PFSK-1 (cell line): Measurements from ENCODE around the gene GMDS.

Experiments
- FOXP2 ChIP-seq: optimal IDR thresholded peaks from 2 replicates; pipeline ENCODE3; 2011; ENCODE audit warnings: borderline replicate concordance, control low read depth, inconsistent platforms; ENCODE audit not compliant: insufficient read depth; ENCODE audit errors: extremely low read length, extremely low read depth
- POLR2AphosphoS5 ChIP-seq: IDR thresholded peaks from 2 replicates; pipeline ENCODE4 v1.6.1; 2012; ENCODE audit warnings: low read depth, mild to moderate bottlenecking, control low read depth, low read length, moderate library complexity
- SIN3A ChIP-seq: IDR thresholded peaks from 2 replicates; pipeline ENCODE4 v1.6.1; 2012; ENCODE audit warnings: mild to moderate bottlenecking, low read length, moderate library complexity, borderline replicate concordance; ENCODE audit not compliant: insufficient read depth
- TAF1 ChIP-seq: IDR thresholded peaks from 2 replicates; pipeline ENCODE4 v1.6.1; 2012; ENCODE audit warnings: low read length, control low read depth, borderline replicate concordance; ENCODE audit not compliant: insufficient read depth
- TF ChIP-seq, protein P1 (sequence below), 2 experiments: IDR thresholded peaks; 2 replicates each; pipeline versions ENCODE4 v1.6.1 to v1.8.0; 2011 to 2012; ENCODE audit warnings: low read depth in 2 of 2, low read length in 2 of 2, control low read depth in 1 of 2, inconsistent platforms in 1 of 2, mild to moderate bottlenecking in 1 of 2, moderate library complexity in 1 of 2; ENCODE audit not compliant: insufficient read depth in 1 of 2

GMDS gene

DNA sequence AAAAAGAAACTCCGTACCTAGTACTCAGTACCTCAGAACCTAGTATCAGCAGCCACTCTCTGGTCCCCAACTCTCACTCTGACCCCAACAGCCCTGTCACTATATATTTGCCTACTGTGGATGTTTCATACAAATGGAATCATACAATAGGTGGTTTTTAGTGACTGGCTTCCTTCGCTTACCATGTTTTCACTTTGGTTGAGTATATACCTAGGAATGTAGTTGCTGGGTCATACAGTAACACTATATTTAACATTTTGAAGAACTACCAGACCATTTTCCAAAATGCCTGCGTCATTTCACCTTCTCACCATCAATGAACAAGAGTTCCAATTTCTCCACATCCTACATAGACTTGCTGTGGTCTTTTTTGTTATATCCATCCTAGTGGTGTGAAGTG lies 283.2 kb downstream of the GMDS start:
- TF ChIP-seq SIN3A = no peak
- no peak for TF ChIP-seq TAF1

GRCh38 chr6:1960486-1961142 lies 284.8 kb downstream of the GMDS start:
- no peak for TF ChIP-seq POLR2AphosphoS5
- TF ChIP-seq SIN3A = no peak
- TF ChIP-seq, protein P1, sequence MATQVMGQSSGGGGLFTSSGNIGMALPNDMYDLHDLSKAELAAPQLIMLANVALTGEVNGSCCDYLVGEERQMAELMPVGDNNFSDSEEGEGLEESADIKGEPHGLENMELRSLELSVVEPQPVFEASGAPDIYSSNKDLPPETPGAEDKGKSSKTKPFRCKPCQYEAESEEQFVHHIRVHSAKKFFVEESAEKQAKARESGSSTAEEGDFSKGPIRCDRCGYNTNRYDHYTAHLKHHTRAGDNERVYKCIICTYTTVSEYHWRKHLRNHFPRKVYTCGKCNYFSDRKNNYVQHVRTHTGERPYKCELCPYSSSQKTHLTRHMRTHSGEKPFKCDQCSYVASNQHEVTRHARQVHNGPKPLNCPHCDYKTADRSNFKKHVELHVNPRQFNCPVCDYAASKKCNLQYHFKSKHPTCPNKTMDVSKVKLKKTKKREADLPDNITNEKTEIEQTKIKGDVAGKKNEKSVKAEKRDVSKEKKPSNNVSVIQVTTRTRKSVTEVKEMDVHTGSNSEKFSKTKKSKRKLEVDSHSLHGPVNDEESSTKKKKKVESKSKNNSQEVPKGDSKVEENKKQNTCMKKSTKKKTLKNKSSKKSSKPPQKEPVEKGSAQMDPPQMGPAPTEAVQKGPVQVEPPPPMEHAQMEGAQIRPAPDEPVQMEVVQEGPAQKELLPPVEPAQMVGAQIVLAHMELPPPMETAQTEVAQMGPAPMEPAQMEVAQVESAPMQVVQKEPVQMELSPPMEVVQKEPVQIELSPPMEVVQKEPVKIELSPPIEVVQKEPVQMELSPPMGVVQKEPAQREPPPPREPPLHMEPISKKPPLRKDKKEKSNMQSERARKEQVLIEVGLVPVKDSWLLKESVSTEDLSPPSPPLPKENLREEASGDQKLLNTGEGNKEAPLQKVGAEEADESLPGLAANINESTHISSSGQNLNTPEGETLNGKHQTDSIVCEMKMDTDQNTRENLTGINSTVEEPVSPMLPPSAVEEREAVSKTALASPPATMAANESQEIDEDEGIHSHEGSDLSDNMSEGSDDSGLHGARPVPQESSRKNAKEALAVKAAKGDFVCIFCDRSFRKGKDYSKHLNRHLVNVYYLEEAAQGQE (IDR thresholded peaks at IDR 0.05; ENCODE audit: insufficient read depth in 1 of 2, low read depth in 2 of 2, low read length in 2 of 2) = no peak
- TF ChIP-seq FOXP2 = no peak
- TF ChIP-seq TAF1 = no peak

GRCh38 chr6:1958257-1958656 lies 287.1 kb downstream of the GMDS start:
- TF ChIP-seq, protein P1 (IDR thresholded peaks at IDR 0.05; ENCODE audit: insufficient read depth in 1 of 2, low read depth in 2 of 2, low read length in 2 of 2) = no peak
- TF ChIP-seq SIN3A (no peak), FOXP2 (no peak), TAF1 (no peak), POLR2AphosphoS5 (no peak)

DNA sequence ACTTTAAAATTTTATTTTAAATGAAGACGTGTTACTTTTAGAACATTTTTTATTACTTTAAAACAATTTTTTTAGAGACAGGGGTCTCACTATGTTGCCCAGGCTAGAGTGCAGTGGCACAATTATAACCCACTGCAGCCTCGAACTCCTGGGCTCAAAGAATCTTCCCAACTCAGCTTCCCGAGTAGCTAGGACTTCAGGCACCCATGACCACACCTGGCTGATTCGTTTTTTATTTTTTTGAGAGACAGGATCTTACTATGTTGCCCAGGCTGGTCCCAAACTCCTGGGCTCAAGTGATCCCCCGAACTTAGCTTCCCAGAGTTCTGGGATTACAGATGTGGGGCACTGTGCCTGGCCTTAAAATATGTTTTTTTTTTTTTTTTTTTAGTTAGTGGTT lies 287.7 kb downstream of the GMDS start:
- TF ChIP-seq, protein P1 (IDR thresholded peaks at IDR 0.05; ENCODE audit: insufficient read depth in 1 of 2, low read depth in 2 of 2, low read length in 2 of 2) = no peak
- TF ChIP-seq FOXP2 = no peak
- TF ChIP-seq POLR2AphosphoS5 = no peak
- no peak for TF ChIP-seq SIN3A
- no peak for TF ChIP-seq TAF1

DNA sequence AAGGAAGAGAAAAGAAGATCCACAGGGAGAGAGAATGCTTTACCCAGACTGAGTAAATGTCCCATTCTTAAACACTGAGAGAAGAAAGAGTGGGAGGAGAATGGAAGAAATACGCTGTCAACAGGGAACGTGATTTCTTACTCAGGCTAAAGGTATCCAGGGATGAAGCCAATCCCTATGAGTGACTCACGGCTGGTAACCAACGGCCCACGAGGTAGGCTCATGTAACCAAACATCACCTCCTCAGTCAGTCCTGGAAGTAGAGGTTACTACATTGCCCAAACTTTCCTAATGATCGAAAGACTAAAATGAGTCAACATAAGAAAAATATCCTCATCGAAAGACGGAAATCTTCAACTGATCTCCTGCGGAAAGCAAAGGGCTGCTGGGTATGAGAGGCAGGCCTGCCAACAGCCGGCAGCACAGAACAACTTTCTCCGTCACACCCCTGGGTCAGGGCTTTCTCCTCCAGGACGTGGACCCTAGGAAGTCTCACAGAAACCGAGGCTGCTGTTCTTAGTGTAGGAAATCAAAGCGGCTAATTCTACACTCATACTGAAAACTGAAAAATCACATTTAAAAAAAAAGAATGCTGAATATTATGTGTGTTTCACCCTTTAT lies 292.6 kb downstream of the GMDS start:
- TF ChIP-seq SIN3A (no peak), FOXP2 (no peak), POLR2AphosphoS5 (no peak), TAF1 (no peak)
- TF ChIP-seq, protein P1 (IDR thresholded peaks at IDR 0.05; ENCODE audit: insufficient read depth in 1 of 2, low read depth in 2 of 2, low read length in 2 of 2) = no peak
